Epithelial cell of proximal tubule (primary cell): ENCODE results near the gene SETBP1. TPM values are rescaled to one million over a fixed set of nuclear protein-coding genes. Genes with fewer than 3 reads are reported as not detected.

Source experiments
- DNase-seq: peaks from one replicate; pipeline ENCODE4 v3.0.0-alpha.2; 2011; ENCODE audit warnings: low read depth
- H3K4me3 ChIP-seq: 2 replicates; pipeline ENCODE4 v1.5.1; 2011; ENCODE audit warnings: low read depth, mild to moderate bottlenecking, low read length
- CTCF ChIP-seq: conservative IDR thresholded peaks from 2 replicates; pipeline ENCODE4 v1.5.1; 2012; ENCODE audit warnings: low read depth, mild to moderate bottlenecking, low read length
- total RNA-seq: library from RNA; depleted of rRNA; stranded (reverse); fragments of >200 nt; gene quantifications from 2 replicates; pipeline ENCODE4 v1.2.3, GENCODE V29; 2015

Gene SETBP1
- total RNA-seq, 1 donor from 2014 or later: 2.4 TPM

GRCh38 chr18:44870631-44871502, 190.2 kb downstream of the SETBP1 start:
- DNase-seq: no peak
- H3K4me3 ChIP-seq: no peak overlapping the region
- no peak for TF ChIP-seq CTCF

DNA sequence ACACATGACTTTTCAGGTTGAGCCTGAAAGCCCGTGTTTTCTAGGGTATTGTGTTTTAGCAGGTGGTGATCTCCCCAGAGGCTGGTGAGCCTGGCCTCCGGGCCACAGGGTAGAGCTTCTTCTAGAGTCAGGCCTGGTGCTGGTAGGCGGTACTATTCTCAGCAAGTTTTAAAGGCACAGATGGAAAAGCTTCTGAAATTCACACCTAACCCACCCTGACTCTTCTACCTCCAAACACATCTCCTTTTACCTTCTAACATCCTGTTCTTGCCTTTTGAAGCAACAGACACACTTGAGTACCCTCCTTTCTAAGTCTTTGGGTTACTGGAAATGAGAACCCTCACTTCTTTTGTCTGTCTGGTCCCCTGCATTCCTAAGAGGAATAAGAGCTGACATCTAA, 191.1 kb downstream of the SETBP1 start:
- no peak for TF ChIP-seq CTCF
- H3K4me3 ChIP-seq: no peak overlapping the region
- no peak for DNase-seq

DNA sequence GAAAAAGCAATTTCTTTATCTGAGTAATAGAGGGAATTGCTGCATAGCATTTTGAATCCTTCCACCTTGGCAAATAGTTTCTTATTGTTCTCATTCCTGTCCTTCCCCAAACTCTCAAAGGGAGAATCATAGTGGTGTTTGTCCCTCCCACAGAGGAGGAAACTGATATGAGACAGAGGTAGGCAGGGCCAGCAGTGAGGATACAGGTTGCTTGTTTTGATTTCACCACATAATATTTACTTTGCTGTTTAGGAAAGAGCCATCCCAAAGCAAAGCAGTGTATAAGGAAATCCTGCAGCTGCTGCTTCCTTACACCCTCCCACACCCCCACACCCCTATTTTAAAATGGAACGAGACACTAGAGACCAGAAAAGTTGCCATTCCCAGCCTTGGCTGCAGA, 195.3 kb downstream of the SETBP1 start:
- no peak for DNase-seq
- H3K4me3 ChIP-seq: no peak overlapping the region

DNA sequence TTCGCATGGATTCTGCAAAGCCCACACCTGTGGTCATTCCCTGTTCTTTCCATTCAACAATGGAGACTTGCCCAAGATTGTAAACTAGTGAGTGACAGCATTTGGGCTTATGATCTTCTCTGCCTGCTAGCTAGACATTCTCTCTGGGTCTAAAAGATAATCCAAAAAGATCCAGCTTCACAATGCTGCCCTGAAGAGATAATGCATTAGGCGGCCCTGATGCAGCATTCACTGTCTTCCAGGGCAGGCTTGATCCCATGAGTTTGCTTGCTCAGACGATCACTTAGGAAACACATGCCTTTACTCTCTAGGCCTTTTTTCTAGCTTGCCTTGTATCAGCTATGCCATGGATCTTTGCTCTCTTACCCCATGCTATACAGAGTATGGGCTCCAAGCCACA, 196.1 kb downstream of the SETBP1 start:
- no peak for DNase-seq
- TF ChIP-seq CTCF: no peak
- H3K4me3 ChIP-seq: no peak overlapping the region

More for the DNA sequence above, 195.3 kb downstream of the SETBP1 start:
- TF ChIP-seq CTCF: no peak

- TF ChIP-seq CTCF: no peak
- DNase-seq: no peak
- no peak overlapping the region for H3K4me3 ChIP-seq
Measured at GRCh38 chr18:44878335-44878734, 197.6 kb downstream of the SETBP1 start.

- no peak for TF ChIP-seq CTCF
- no peak overlapping the region for H3K4me3 ChIP-seq
- no peak for DNase-seq
Measured at GRCh38 chr18:44880170-44880569, 199.5 kb downstream of the SETBP1 start.
